Gastrocnemius medialis (tissue), 4 donors: ENCODE results near the gene RCOR1. TPM values are rescaled to one million over a fixed set of nuclear protein-coding genes. Genes with fewer than 3 reads are reported as not detected.
A peak's percentile ranks its signal among the peaks of the same experiment; 100 is the strongest.

ENCODE experiments used
- ATAC-seq, 2 donors: fragments of 150-250 bp; one replicate each; pipeline ENCODE4 v1.9.1; 2016
- DNase-seq, 2 donors: peaks; one replicate each; pipeline ENCODE4 v3.0.0-alpha.2; 2019
- H3K27ac ChIP-seq, 4 donors: fragments of 200-600 bp; sonication (generic); 1 replicate in 1 of 4; 2 replicates in 3 of 4; pipeline ENCODE4 v1.5.1; 2016 to 2018; ENCODE audit warnings: mild to moderate bottlenecking in 2 of 4, moderate library complexity in 1 of 4
- H3K27me3 ChIP-seq, 3 donors: fragments of 200-600 bp; sonication (generic) in 2 of 3; 1 replicate in 1 of 3; 2 replicates in 2 of 3; pipeline versions ENCODE4 v1.5.1 to v1.6.0; 2016 to 2019; ENCODE audit warnings: mild to moderate bottlenecking in 1 of 3, moderate library complexity in 1 of 3
- H3K36me3 ChIP-seq, 2 donors: fragments of 200-600 bp; sonication (generic) in 1 of 2; one replicate each; pipeline ENCODE4 v1.5.1; 2017 to 2018
- H3K4me1 ChIP-seq, 2 donors: fragments of 200-600 bp; sonication (generic) in 1 of 2; one replicate each; pipeline ENCODE4 v1.5.1; 2016 to 2017; ENCODE audit warnings: mild to moderate bottlenecking in 2 of 2
- H3K4me3 ChIP-seq, 4 donors: fragments of 200-600 bp; sonication (generic) in 3 of 4; 1 replicate in 1 of 4; 2 replicates in 3 of 4; pipeline ENCODE4 v1.5.1; 2016 to 2019; ENCODE audit warnings: mild to moderate bottlenecking in 2 of 4
- H3K9me3 ChIP-seq, 3 donors: fragments of 200-600 bp; sonication (generic) in 2 of 3; 1 replicate in 1 of 3; 2 replicates in 2 of 3; pipeline ENCODE4 v1.5.1; 2016 to 2019
- CTCF ChIP-seq, 5 experiments: fragments of 450-650 bp in 3 of 5; fragments of 200-600 bp in 2 of 5; sonication (generic) in 2 of 5; IDR thresholded peaks in 4 of 5; conservative IDR thresholded peaks in 1 of 5; 1 replicate in 4 of 5; 2 replicates in 1 of 5; pipeline ENCODE4 v1.5.1; 2016 to 2019; ENCODE audit warnings: antibody characterized with exemption in 5 of 5, mild to moderate bottlenecking in 3 of 5, moderate library complexity in 3 of 5
- POLR2A ChIP-seq, 2 donors: fragments of 450-650 bp; IDR thresholded peaks; one replicate each; pipeline ENCODE4 v1.6.1; 2017; ENCODE audit warnings: antibody characterized with exemption in 2 of 2, mild to moderate bottlenecking in 2 of 2, moderate library complexity in 2 of 2
- in situ Hi-C, 4 donors: fragments of 200-750 bp; cut with MboI; loops; one replicate each; pipeline versions ENCODE4 v1.15.0 to v1.8.0; 2017; ENCODE audit warnings: low sequenced_read_pairs in 4 of 4
- intact Hi-C: fragments of 100-400 bp; cut with DNase I; formaldehyde crosslinking; loops from one replicate; pipeline ENCODE4 v1.15.1; 2023; ENCODE audit warnings: low total_unique reads
- total RNA-seq, 4 donors: library from RNA; depleted of rRNA; stranded (reverse); fragments of >200 nt; gene quantifications; one replicate each; pipeline versions ENCODE4 v1.1.0 to v1.2.3, GENCODE V29; 2016

RCOR1 gene
- total RNA-seq, 4 donors from 2014 or later = 10.0 to 14.2 (median 12.1) TPM

GRCh38 chr14:102695167-102695555, 102.7 kb downstream of the RCOR1 start:
- H3K4me3 ChIP-seq = no peak overlapping the region
- no peaks in the 10 kb centered on the region for H3K36me3 ChIP-seq
- in situ Hi-C loops = loop anchor here in 2 of 4 donors (25.0 kb wide), 1 partner anchor 217 kb away; the partner anchor contains the start of gene AMN (in 2 of the 2)
- intact Hi-C loops = loop anchor here (5.0 kb wide), 1 partner anchor 82 kb away; the partner anchor contains the start of gene TRAF3
- H3K27ac ChIP-seq = no peak overlapping the region
- no peaks in the 10 kb centered on the region for H3K27me3 ChIP-seq
- peaks cover 49 to 51% of the 10 kb centered on the region in 2 donors for H3K4me1 ChIP-seq
- TF ChIP-seq CTCF (IDR thresholded peaks at IDR 0.05 in 4 of 5, conservative IDR thresholded peaks at IDR 0.05 in 1 of 5) = no peak
- H3K9me3 ChIP-seq = no peaks in the 10 kb centered on the region
- ATAC-seq (no peak), DNase-seq (no peak)

- no peaks in the 10 kb centered on the region for H3K9me3 ChIP-seq
- H3K4me1 ChIP-seq = peaks cover 49 to 51% of the 10 kb centered on the region in 2 donors
- in situ Hi-C loops (loop anchor here in 2 of 4 donors (25.0 kb wide), 1 partner anchor 216 kb away; the partner anchor contains the start of gene AMN (in 2 of the 2)), intact Hi-C loops (loop anchor here (5.0 kb wide), 1 partner anchor 81 kb away; the partner anchor contains the start of gene TRAF3)
- H3K36me3 ChIP-seq = no peaks in the 10 kb centered on the region
- DNase-seq (no peak), ATAC-seq (no peak)
- H3K4me3 ChIP-seq = no peak overlapping the region
- no peak for TF ChIP-seq CTCF (IDR thresholded peaks at IDR 0.05 in 4 of 5, conservative IDR thresholded peaks at IDR 0.05 in 1 of 5)
- peak overlapping the region in 1 of 4 donors; percentile 67 for H3K27ac ChIP-seq
- H3K27me3 ChIP-seq = no peaks in the 10 kb centered on the region
Observed at GRCh38 chr14:102696332-102696731, 103.9 kb downstream of the RCOR1 start.

- H3K36me3 ChIP-seq = no peaks in the 10 kb centered on the region
- peak; percentile 61 to 89 for ATAC-seq
- no peaks in the 10 kb centered on the region for H3K9me3 ChIP-seq
- no peak overlapping the region for H3K4me3 ChIP-seq
- DNase-seq = no peak
- intact Hi-C loops (loop anchor here (5.0 kb wide), 1 partner anchor 80 kb away; the partner anchor contains the start of gene TRAF3), in situ Hi-C loops (loop anchor here in 2 of 4 donors (25.0 kb wide), 1 partner anchor 215 kb away; the partner anchor contains the start of gene AMN (in 2 of the 2))
- peaks cover 49 to 51% of the 10 kb centered on the region in 2 donors for H3K4me1 ChIP-seq
- no peak for TF ChIP-seq CTCF (IDR thresholded peaks at IDR 0.05 in 4 of 5, conservative IDR thresholded peaks at IDR 0.05 in 1 of 5)
- no peak for TF ChIP-seq POLR2A (IDR thresholded peaks at IDR 0.05)
- H3K27ac ChIP-seq = peak overlapping the region; percentile 2 to 67 (median 44)
- H3K27me3 ChIP-seq = no peaks in the 10 kb centered on the region
Observed at GRCh38 chr14:102696856-102697495, 104.5 kb downstream of the RCOR1 start.

GRCh38 chr14:102697501-102697900, 105.1 kb downstream of the RCOR1 start:
- H3K4me1 ChIP-seq = peaks cover 49 to 51% of the 10 kb centered on the region in 2 donors
- TF ChIP-seq CTCF (IDR thresholded peaks at IDR 0.05 in 4 of 5, conservative IDR thresholded peaks at IDR 0.05 in 1 of 5) = no peak
- no peak for TF ChIP-seq POLR2A (IDR thresholded peaks at IDR 0.05)
- ATAC-seq (no peak), DNase-seq (no peak)
- H3K9me3 ChIP-seq = no peaks in the 10 kb centered on the region
- H3K36me3 ChIP-seq = no peaks in the 10 kb centered on the region
- no peaks in the 10 kb centered on the region for H3K27me3 ChIP-seq
- intact Hi-C loops = loop anchor here (5.0 kb wide), 1 partner anchor 80 kb away; the partner anchor contains the start of gene TRAF3
- in situ Hi-C loops = loop anchor here in 2 of 4 donors (25.0 kb wide), 1 partner anchor 215 kb away; the partner anchor contains the start of gene AMN (in 2 of the 2)
- H3K27ac ChIP-seq = peak overlapping the region; percentile 2 to 67 (median 44)
- H3K4me3 ChIP-seq = no peak overlapping the region
